GM18907 (cell line): ENCODE measurements around the gene LENG8.
A peak's percentile ranks its signal among the peaks of the same experiment; 100 is the strongest.
"Not testable (repeated sequence)": the region's sequence is repeated elsewhere in the genome, so short reads cannot be mapped to it uniquely, and the experiment has no call there.

Experiments used
- ATAC-seq: cut with Tn5 transposase; IDR thresholded peaks from one replicate; pipeline ENCODE4 v1.9.1; 2021; ENCODE audit warnings: mild to moderate bottlenecking, moderate library complexity; ENCODE audit not compliant: unreplicated experiment

The LENG8 gene

GRCh38 chr19:54439174-54439851, 9.7 kb upstream of the LENG8 start:
- ATAC-seq: no peak

GRCh38 chr19:54440641-54441040, 8.4 kb upstream of the LENG8 start:
- no peak for ATAC-seq

DNA sequence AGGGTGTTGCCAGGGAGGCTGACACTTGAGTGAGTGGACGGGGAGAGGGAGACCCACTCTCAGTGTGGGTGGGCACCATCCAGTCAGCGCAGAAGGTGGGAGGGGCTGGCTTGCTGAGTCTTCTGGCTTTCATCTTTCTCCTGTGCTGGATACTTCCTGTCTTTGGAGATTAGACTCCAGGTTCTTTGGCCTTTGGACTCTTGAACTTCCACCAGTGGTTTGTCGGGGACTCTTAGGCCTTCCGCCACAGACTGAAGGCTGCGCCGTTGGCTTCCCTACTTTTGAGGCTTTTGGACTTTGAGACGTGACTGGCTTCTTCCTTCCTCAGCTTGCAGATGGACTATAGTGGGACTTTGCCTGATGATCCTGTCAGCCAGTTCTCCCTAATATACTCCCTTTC, 4.3 kb upstream of the LENG8 start:
- no peak for ATAC-seq

- ATAC-seq: not testable (repeated sequence)
Observed at GRCh38 chr19:54446349-54446748, 2.6 kb upstream of the LENG8 start.

GRCh38 chr19:54448040-54448773, 792 bp upstream of the LENG8 start:
- ATAC-seq: peak; percentile 28

DNA sequence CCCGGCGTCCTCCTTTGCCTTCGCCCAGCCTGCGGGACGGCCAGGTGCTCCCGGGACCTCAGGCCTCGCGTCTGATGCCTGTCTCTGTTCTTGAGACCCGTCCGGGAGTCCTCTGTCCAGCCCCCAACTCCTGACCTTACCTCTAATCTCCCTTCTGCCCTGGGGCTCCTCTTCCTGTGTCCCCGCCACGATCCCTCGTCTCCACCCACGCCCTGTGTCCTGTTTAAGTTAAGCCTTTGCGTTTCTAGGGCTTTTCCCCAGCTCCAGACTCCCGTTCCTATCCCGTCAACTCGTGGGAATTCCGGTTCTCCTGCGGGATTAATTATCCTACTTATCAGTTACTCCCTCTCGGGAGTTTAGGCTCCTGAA, 686 bp downstream of the LENG8 start:
- peak; percentile 3 for ATAC-seq

- ATAC-seq: no peak
Observed at GRCh38 chr19:54451331-54451871, 2.4 kb downstream of the LENG8 start.

DNA sequence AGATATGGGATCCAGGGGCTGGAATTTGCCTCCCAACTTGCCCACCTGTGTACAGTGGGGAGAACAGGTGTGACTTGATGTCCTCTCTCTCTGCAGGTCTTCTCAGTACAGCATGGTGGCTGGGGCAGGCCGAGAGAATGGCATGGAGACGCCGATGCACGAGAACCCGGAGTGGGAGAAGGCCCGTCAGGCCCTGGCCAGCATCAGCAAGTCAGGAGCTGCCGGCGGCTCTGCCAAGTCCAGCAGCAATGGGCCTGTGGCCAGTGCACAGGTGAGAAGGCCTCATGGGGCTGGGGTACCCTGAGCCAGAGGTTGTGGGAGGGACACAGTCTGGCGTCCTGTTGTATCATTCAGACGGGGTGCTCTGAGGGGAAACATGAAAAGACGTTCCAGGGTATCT, 3.0 kb downstream of the LENG8 start:
- ATAC-seq: no peak

- ATAC-seq: no peak
Observed at GRCh38 chr19:54452626-54453025, 3.6 kb downstream of the LENG8 start.

DNA sequence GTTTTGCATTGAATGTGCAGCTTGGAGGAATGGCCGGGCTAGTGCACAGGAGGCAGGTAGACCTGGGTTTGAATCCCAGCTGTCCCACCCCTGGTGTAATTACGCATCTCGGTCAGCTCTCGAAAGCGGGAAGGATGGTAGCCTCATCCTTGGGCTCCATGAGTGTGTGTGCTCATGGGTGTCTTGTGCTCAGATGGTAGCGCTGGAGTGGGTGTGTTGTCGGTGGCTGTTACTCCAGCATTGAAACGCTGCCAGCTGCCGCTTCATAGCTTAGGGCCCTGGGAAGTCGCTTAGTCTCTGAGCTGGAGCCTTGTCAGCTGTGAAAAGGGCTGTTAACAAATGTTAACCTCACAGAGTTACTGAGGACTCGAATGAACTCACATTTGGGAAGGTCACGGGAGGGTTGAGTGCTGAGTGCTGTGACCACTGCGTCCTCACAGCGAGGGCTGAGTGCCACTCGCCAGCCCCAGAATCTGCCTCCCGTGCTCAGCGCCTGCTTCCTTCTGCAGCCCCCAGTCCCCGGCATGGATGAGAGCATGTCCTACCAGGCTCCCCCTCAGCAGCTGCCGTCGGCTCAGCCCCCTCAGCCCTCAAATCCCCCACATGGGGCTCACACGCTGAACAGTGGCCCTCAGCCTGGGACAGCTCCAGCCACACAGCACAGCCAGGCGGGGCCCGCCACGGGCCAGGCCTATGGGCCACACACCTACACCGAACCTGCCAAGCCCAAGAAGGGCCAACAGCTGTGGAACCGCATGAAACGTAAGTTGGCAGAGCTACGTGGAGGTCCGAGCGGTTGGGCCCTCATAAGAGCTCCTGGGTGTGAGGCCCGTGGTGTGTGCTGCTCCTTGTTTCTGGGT, 5.2 kb downstream of the LENG8 start:
- no peak for ATAC-seq

GRCh38 chr19:54454781-54455675, 6.0 kb downstream of the LENG8 start:
- no peak for ATAC-seq

- no peak for ATAC-seq
Observed at GRCh38 chr19:54455786-54456422, 6.9 kb downstream of the LENG8 start.

- ATAC-seq: no peak
Observed at GRCh38 chr19:54456423-54457373, 7.7 kb downstream of the LENG8 start.

GRCh38 chr19:54457773-54458647, 9.0 kb downstream of the LENG8 start:
- ATAC-seq: no peak

- no peak for ATAC-seq
Observed at GRCh38 chr19:54458648-54459281, 9.8 kb downstream of the LENG8 start.

DNA sequence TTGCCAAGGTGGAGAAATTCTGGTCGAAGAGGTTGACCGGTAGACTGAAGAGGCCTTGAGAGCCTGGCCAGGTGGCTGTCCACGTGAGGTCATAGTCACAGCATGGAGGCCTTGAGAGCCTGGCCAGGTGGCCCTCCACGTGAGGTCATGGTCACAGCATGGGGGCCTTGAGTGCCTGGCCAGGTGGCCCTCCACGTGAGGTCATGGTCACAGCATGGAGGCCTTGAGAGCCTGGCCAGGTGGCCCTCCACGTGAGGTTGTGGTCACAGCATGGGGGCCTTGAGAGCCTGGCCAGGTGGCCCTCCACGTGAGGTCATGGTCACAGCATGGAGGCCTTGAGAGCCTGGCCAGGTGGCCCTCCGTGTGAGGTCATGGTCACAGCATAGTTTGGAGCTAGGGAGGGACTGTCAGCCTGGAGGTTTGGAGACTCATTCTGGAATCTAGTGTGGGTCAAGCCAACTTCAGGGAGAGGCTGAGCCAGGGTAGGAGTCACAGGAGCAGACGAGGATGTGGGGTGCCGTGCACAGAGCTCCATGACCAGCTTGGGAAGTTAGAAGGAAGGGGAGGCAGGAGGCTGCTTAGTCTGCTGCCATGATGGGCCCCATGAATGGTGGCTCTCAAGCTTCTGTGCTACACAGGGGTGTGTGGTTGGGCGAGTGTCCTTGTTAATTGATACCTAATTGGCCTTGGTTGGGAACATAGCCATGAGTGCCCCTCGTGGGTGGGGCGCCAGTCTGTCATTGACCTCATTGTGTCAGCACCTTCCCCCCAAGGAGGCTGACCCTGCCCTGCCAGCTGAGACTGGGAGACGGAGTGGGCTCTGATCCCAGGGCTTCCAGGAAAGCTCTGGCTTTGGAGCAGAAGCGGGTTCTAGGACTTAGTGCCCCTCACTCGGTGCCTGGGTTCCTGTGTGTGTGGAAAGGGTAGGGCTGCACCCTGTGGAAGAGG, 10.6 kb downstream of the LENG8 start:
- no peak for ATAC-seq
